ENCODE results near the gene GREB1L. TPM values are rescaled to one million over a fixed set of nuclear protein-coding genes. Genes with fewer than 3 reads are reported as not detected.

GREB1L gene
- total and polyA plus RNA-seq, 2 of the 13 experiments (the other 11 are each of a cell fraction or from before 2014, with no cell fraction given) = 0.17 to 0.66 TPM

- TF ChIP-seq ERF (CRISPR knock-in tag; IDR thresholded peaks at IDR 0.05) (peak; percentile 69; the same call in 1 of the 2 replicates), TOE1 (CRISPR knock-in tag; IDR thresholded peaks at IDR 0.05) (0 out of 2 replicates have a peak, but pooled peaks have one; percentile 39), CBX1 (IDR thresholded peaks at IDR 0.05; ENCODE audit: low read depth) (no peak), ZFP41 (CRISPR knock-in tag; IDR thresholded peaks at IDR 0.05; ENCODE audit: borderline replicate concordance) (no peak), ZFP36L2 (CRISPR knock-in tag; IDR thresholded peaks at IDR 0.05) (no peak), AHR (CRISPR knock-in tag; IDR thresholded peaks at IDR 0.05) (peak; percentile 66; the same call in 1 of the 2 replicates), GATAD2A (CRISPR knock-in tag; IDR thresholded peaks at IDR 0.05) (peak; percentile 86), POLR2AphosphoS2 (IDR thresholded peaks at IDR 0.05; ENCODE audit: low read depth, low read length) (no peak), ZBTB39 (CRISPR knock-in tag; IDR thresholded peaks at IDR 0.05) (no peak), PCBP2 (optimal IDR thresholded peaks at IDR 0.05; ENCODE audit: low read depth, low read length, poor library complexity, severe bottlenecking) (no peak), HDAC1 (CRISPR knock-in tag; IDR thresholded peaks at IDR 0.05) (peak; percentile 60; the same call in 1 of the 2 replicates), YEATS2 (CRISPR knock-in tag; IDR thresholded peaks at IDR 0.05; ENCODE audit: borderline replicate concordance) (0 out of 2 replicates have a peak, but pooled peaks have one; percentile 23), SIN3B (IDR thresholded peaks at IDR 0.05; ENCODE audit: low read length) (no peak), ZC3H13 (CRISPR knock-in tag; IDR thresholded peaks at IDR 0.05) (no peak), FOXK2 (IDR thresholded peaks at IDR 0.05) (peak; percentile 37; the same call in 1 of the 2 replicates), ZNF280D (CRISPR knock-in tag; IDR thresholded peaks at IDR 0.05) (0 out of 2 replicates have a peak, but pooled peaks have one; percentile 70), ZNF460 (CRISPR knock-in tag; IDR thresholded peaks at IDR 0.05; ENCODE audit: borderline replicate concordance) (peak; percentile 77; the same call in 1 of the 2 replicates), ATF3 (CRISPR knock-in tag; IDR thresholded peaks at IDR 0.05) (no peak), TBX2 (CRISPR knock-in tag; IDR thresholded peaks at IDR 0.05; ENCODE audit: borderline replicate concordance) (peak; percentile 91), SYNCRIP (IDR thresholded peaks at IDR 0.05; ENCODE audit: insufficient read depth, low read depth, low read length) (no peak), HDAC2 (CRISPR knock-in tag; IDR thresholded peaks at IDR 0.05) (peak; percentile 90), ZNF12 (CRISPR knock-in tag; IDR thresholded peaks at IDR 0.05) (0 out of 2 replicates have a peak, but pooled peaks have one; percentile 15), KAT8 (CRISPR knock-in tag; IDR thresholded peaks at IDR 0.05) (peak; percentile 64), ZFY (CRISPR knock-in tag; IDR thresholded peaks at IDR 0.05) (peak; percentile 40; the same call in 1 of the 2 replicates), ARID3A (IDR thresholded peaks at IDR 0.05; ENCODE audit: low read depth, low read length) (peak; percentile 94)
These were observed 308.5 kb downstream of the GREB1L start (continued) for GRCh38 chr18:21550510-21550970.

Measured in HepG2 (cell line).